Peyer's patch (tissue), 4 donors: ENCODE measurements around the gene TYROBP. TPM values are rescaled to one million over a fixed set of nuclear protein-coding genes. Genes with fewer than 3 reads are reported as not detected.
"Not testable (repeated sequence)": the region's sequence is repeated elsewhere in the genome, so short reads cannot be mapped to it uniquely, and the experiment has no call there.

ENCODE experiments used
- DNase-seq, 3 donors: peaks; one replicate each; pipeline ENCODE4 v3.0.0-alpha.2; 2017 to 2019
- H3K27ac ChIP-seq, 4 donors: fragments of 200-600 bp; sonication (generic); one replicate each; pipeline ENCODE4 v1.5.1; 2016 to 2019
- H3K27me3 ChIP-seq, 2 donors: fragments of 200-600 bp; sonication (generic); one replicate each; pipeline ENCODE4 v1.5.1; 2019
- H3K36me3 ChIP-seq, 3 donors: fragments of 200-600 bp; sonication (generic); one replicate each; pipeline ENCODE4 v1.5.1; 2016 to 2019
- H3K4me1 ChIP-seq, 4 donors: fragments of 200-600 bp; sonication (generic); one replicate each; pipeline ENCODE4 v1.5.1; 2016 to 2019
- H3K4me3 ChIP-seq, 4 donors: fragments of 200-600 bp; sonication (generic); 1 replicate in 3 of 4; 2 replicates in 1 of 4; pipeline ENCODE4 v1.5.1; 2016 to 2019; ENCODE audit warnings: mild to moderate bottlenecking in 1 of 4
- H3K9me3 ChIP-seq, 4 donors: fragments of 200-600 bp; sonication (generic); one replicate each; pipeline ENCODE4 v1.5.1; 2016 to 2019; ENCODE audit warnings: mild to moderate bottlenecking in 1 of 4
- CTCF ChIP-seq, 6 experiments: fragments of 450-650 bp in 4 of 6; fragments of 200-600 bp in 2 of 6; sonication (generic) in 1 of 6; IDR thresholded peaks; one replicate each; pipeline ENCODE4 v1.5.1; 2017 to 2019; ENCODE audit warnings: antibody characterized with exemption in 6 of 6, mild to moderate bottlenecking in 3 of 6, moderate library complexity in 1 of 6
- POLR2A ChIP-seq, 2 donors: fragments of 450-650 bp; IDR thresholded peaks; one replicate each; pipeline ENCODE4 v1.5.1; 2017; ENCODE audit warnings: antibody characterized with exemption in 2 of 2, mild to moderate bottlenecking in 2 of 2, moderate library complexity in 2 of 2
- total RNA-seq, 4 donors: library from RNA; depleted of rRNA; stranded (reverse); fragments of >200 nt; gene quantifications; one replicate each; pipeline ENCODE4 v1.1.0, GENCODE V29; 2016

Gene TYROBP
- total RNA-seq, 4 donors from 2014 or later: 4.2 to 56.1 (median 20.2) TPM

- H3K4me3 ChIP-seq: no peak overlapping the region
- H3K27me3 ChIP-seq: no peaks in the 10 kb centered on the region
- no peak for DNase-seq
- H3K27ac ChIP-seq: no peak overlapping the region
- H3K36me3 ChIP-seq: peaks cover 0 to 59% (median 0%) of the 10 kb centered on the region in 3 donors
- TF ChIP-seq CTCF (IDR thresholded peaks at IDR 0.05): no peak
- H3K4me1 ChIP-seq: peaks cover 0 to 14% (median 4%) of the 10 kb centered on the region in 4 donors
- H3K9me3 ChIP-seq: no peaks in the 10 kb centered on the region
Measured at GRCh38 chr19:35895911-35896642, 12.0 kb downstream of the TYROBP start.

DNA sequence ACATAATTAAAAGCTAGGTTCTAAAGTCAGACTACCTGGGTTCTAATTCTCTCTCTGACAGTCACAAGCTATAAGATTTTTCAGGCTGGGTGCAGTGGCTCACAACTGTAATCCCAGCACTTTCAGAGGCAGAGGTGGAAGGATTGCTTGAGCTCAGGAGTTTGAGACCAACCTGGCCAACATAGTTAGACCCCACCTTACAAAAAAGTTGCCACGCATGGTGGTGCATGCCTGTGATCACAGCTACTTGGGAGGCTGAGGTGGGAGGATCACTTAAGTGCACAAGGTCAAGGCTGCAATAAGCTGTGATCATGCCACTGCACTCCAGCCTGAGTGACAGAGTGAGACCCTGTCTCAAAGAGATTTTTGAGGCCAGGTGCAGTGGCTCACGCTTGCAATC, 13.8 kb downstream of the TYROBP start:
- no peaks in the 10 kb centered on the region for H3K9me3 ChIP-seq
- peaks cover 0 to 76% (median 0%) of the 10 kb centered on the region in 3 donors for H3K36me3 ChIP-seq
- no peak overlapping the region for H3K4me3 ChIP-seq
- peaks cover 0 to 11% (median 3%) of the 10 kb centered on the region in 4 donors for H3K4me1 ChIP-seq
- TF ChIP-seq CTCF (IDR thresholded peaks at IDR 0.05): no peak
- TF ChIP-seq POLR2A (IDR thresholded peaks at IDR 0.05): no peak
- no peak for DNase-seq
- no peak overlapping the region for H3K27ac ChIP-seq
- no peaks in the 10 kb centered on the region for H3K27me3 ChIP-seq

DNA sequence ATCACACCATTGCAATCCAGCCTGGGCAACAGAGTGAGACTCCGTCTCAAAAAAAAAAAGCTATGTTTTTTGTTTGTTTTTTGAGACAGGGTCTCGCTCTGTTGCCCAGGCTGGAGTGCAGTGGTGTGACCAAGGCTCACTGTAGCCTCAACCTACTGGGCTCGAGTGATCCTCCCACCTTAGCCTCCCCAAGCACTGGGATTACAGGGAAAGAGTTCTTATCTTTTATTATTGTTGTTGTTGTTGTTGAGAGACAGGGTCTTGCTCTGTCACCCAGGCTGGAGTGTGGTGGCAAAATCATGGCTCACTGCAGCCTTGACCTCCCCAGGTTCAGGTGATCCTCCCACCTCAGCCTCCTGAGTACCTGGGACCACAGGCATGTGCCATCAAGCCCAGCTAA, 16.3 kb downstream of the TYROBP start:
- not testable (repeated sequence) for H3K4me3 ChIP-seq, H3K9me3 ChIP-seq, H3K4me1 ChIP-seq, DNase-seq, H3K27me3 ChIP-seq, H3K27ac ChIP-seq
- peaks cover 0 to 95% (median 0%) of the 10 kb centered on the region in 3 donors for H3K36me3 ChIP-seq

- peaks cover 0 to 79% (median 0%) of the 10 kb centered on the region in 3 donors for H3K36me3 ChIP-seq
- DNase-seq: no peak
- no peaks in the 10 kb centered on the region for H3K4me1 ChIP-seq
- no peaks in the 10 kb centered on the region for H3K9me3 ChIP-seq
- H3K27ac ChIP-seq: no peak overlapping the region
- no peak overlapping the region for H3K4me3 ChIP-seq
- H3K27me3 ChIP-seq: no peaks in the 10 kb centered on the region
- TF ChIP-seq POLR2A (IDR thresholded peaks at IDR 0.05) (no peak), CTCF (IDR thresholded peaks at IDR 0.05) (no peak)
Measured at GRCh38 chr19:35890113-35890650, 17.9 kb downstream of the TYROBP start.

DNA sequence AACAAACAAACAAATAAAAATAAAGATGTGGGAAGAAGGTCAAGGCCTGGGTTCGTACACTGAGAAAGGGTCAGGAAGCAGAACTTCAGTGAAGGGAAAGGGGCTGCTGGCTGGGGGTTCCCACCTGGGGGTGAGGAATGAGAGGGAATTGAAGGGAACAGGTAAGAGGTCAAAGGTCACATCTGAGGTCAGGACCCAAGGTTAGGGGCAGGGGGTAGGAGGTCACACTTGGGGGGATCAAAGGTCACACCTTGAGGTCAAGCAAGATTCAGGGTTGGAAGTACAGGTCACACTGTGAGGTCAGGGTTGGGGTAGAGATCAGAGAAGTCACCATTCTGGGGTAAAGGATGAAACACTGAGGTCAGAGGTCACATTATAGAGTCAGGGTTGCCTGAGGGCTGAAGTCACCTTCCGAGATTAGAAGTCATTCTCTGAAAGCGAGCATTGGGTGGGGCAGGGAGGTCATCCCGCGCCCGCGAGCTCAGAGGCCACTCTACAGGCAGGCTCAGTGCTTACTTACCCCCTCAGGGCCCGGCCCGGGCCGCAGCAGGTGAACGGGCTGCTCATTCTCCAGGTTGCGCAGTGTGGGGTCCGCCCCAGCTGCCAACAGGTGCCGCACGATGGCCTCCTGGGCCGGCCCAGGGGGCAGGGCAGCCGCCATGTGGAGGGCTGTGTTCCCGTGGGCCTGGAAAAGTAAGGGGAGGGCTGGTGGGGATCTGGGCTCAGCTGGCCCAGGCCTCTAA, 18.6 kb downstream of the TYROBP start:
- Histone ChIP-seq H3K27me3 (no peaks in the 10 kb centered on the region), H3K4me3 (no peak overlapping the region), H3K36me3 (peaks cover 0 to 72% (median 0%) of the 10 kb centered on the region in 3 donors), H3K9me3 (no peaks in the 10 kb centered on the region), H3K27ac (no peak overlapping the region), H3K4me1 (no peaks in the 10 kb centered on the region)
- TF ChIP-seq POLR2A (IDR thresholded peaks at IDR 0.05) (no peak), CTCF (IDR thresholded peaks at IDR 0.05) (no peak)
- no peak for DNase-seq

DNA sequence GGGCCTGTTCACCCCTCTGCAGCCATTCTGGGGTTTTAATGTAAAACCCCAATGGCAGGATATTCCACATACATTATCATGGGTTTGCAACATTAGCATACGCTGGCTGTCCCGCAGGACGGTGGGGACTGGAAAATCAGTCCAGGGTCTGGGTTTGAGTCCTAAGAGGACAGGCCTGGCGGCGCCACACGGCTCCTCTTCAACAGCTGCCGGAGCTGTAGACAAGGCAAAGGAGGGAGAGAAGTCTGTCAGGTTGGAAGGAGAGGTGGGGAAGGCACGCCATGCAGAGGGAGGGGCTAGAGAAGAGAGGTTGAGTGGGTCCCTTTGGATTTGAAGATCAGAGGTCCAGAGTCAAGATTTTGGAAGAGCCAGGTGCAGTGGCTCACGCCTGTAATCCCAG, 19.7 kb downstream of the TYROBP start:
- Histone ChIP-seq H3K4me3 (no peak overlapping the region), H3K4me1 (no peaks in the 10 kb centered on the region), H3K36me3 (peaks cover 0 to 62% (median 0%) of the 10 kb centered on the region in 3 donors), H3K27ac (no peak overlapping the region), H3K27me3 (no peaks in the 10 kb centered on the region), H3K9me3 (no peaks in the 10 kb centered on the region)
- DNase-seq: no peak
- no peak for TF ChIP-seq CTCF (IDR thresholded peaks at IDR 0.05)
- no peak for TF ChIP-seq POLR2A (IDR thresholded peaks at IDR 0.05)
